IMR-90 (cell line): ENCODE data around the gene THRA. TPM values are rescaled to one million over a fixed set of nuclear protein-coding genes. Genes with fewer than 3 reads are reported as not detected.

Experiments
- ATAC-seq: fragments of 200-7000 bp; cut with Tn5 transposase; 2 replicates; pipeline ENCODE4 v1.9.1; 2020; ENCODE audit warnings: low read depth, mild to moderate bottlenecking, moderate library complexity
- BruUV-seq: library from RNA; stranded (reverse); fragments of 400-500 nt; replicated peaks from 2 replicates; lab custom pipeline; 2021; lab: Mats Ljungman, UMichigan
- CTCF ChIA-PET: fragments of 300-600 bp; formaldehyde crosslinking; extraction: SDS; loops from one replicate; lab custom pipeline; 2021; ENCODE audit warnings: antibody characterized with exemption; lab: Yijun Ruan, JAX
- POLR2A ChIA-PET: fragments of 300-600 bp; sonication (Branson Sonifier 250); formaldehyde crosslinking; loops from one replicate; lab custom pipeline; 2022; ENCODE audit warnings: antibody characterized with exemption; ENCODE audit not compliant: unreplicated experiment; lab: Charles Lee
- DNase-seq: peaks from one replicate; pipeline ENCODE4 v3.0.0; 2013
- H2AFZ ChIP-seq: replicated peaks from 2 replicates; pipeline ENCODE3; 2013; ENCODE audit warnings: low read length, mild to moderate bottlenecking; ENCODE audit not compliant: poor library complexity
- H2AK5ac ChIP-seq: 2 replicates; pipeline ENCODE4 v1.6.1; 2013; ENCODE audit warnings: low read depth, low read length, inconsistent platforms
- H2AK9ac ChIP-seq: replicated peaks from 2 replicates; pipeline ENCODE3; 2013; ENCODE audit warnings: mild to moderate bottlenecking, low read depth, low read length, moderate library complexity; ENCODE audit not compliant: poor library complexity
- H2BK120ac ChIP-seq: 2 replicates; pipeline ENCODE4 v1.6.1; 2013; ENCODE audit warnings: low read depth, low read length, inconsistent platforms
- H2BK15ac ChIP-seq: 3 replicates; pipeline ENCODE4 v1.6.1; 2013; ENCODE audit warnings: low read depth, low read length, inconsistent platforms
- H2BK20ac ChIP-seq: 2 replicates; pipeline ENCODE4 v1.6.1; 2013; ENCODE audit warnings: low read depth, mild to moderate bottlenecking, inconsistent platforms, low read length, moderate library complexity
- H2BK5ac ChIP-seq: 2 replicates; pipeline ENCODE4 v1.6.1; 2013; ENCODE audit warnings: mild to moderate bottlenecking, low read depth, low read length, inconsistent platforms; ENCODE audit not compliant: poor library complexity, severe bottlenecking
- H3K14ac ChIP-seq: replicated peaks from 2 replicates; pipeline ENCODE4 v1.6.1; 2013; ENCODE audit warnings: low read depth, low read length, inconsistent platforms
- H3K18ac ChIP-seq: 2 replicates; pipeline ENCODE4 v1.6.1; 2013; ENCODE audit warnings: low read depth, low read length, control low read depth
- H3K23ac ChIP-seq: 2 replicates; pipeline ENCODE4 v1.6.1; 2013; ENCODE audit warnings: low read depth, low read length, inconsistent platforms
- H3K27ac ChIP-seq: 2 replicates; pipeline ENCODE4 v1.5.1; 2013; ENCODE audit warnings: mild to moderate bottlenecking, control low read depth, low read length; ENCODE audit not compliant: insufficient read depth
- H3K27me3 ChIP-seq: 2 replicates; pipeline ENCODE4 v1.6.1; 2013; ENCODE audit warnings: low read length; ENCODE audit not compliant: control insufficient read depth, insufficient read depth
- H3K36me3 ChIP-seq: 2 replicates; pipeline ENCODE4 v1.6.1; 2013; ENCODE audit warnings: low read length, mixed read lengths; ENCODE audit not compliant: control insufficient read depth, insufficient read depth
- H3K4ac ChIP-seq: 2 replicates; pipeline ENCODE4 v1.6.1; 2013; ENCODE audit warnings: low read depth, low read length, inconsistent platforms
- H3K4me1 ChIP-seq: 2 replicates; pipeline ENCODE4 v1.6.1; 2013; ENCODE audit warnings: low read length, mixed read lengths; ENCODE audit not compliant: control insufficient read depth, insufficient read depth
- H3K4me2 ChIP-seq: 2 replicates; pipeline ENCODE4 v1.6.1; 2013; ENCODE audit warnings: low read depth, mild to moderate bottlenecking, control low read depth, low read length, moderate library complexity
- H3K4me3 ChIP-seq: 2 replicates; pipeline ENCODE4 v1.5.1; 2013; ENCODE audit warnings: low read depth, mild to moderate bottlenecking, control low read depth, low read length, moderate library complexity; ENCODE audit not compliant: insufficient read depth
- H3K56ac ChIP-seq: 2 replicates; pipeline ENCODE4 v1.6.1; 2013; ENCODE audit warnings: low read length, inconsistent platforms; ENCODE audit not compliant: insufficient read depth; ENCODE audit errors: extremely low read depth
- H3K79me1 ChIP-seq, 2 experiments: 2 replicates each; pipeline ENCODE4 v1.6.1; 2013; ENCODE audit warnings: low read length in 2 of 2, inconsistent platforms in 1 of 2, low read depth in 1 of 2
- H3K9ac ChIP-seq: 2 replicates; pipeline ENCODE4 v1.6.1; 2013; ENCODE audit warnings: low read depth, low read length, control low read depth
- H3K9me1 ChIP-seq: 2 replicates; pipeline ENCODE4 v1.6.1; 2013; ENCODE audit warnings: low read length, inconsistent platforms; ENCODE audit not compliant: insufficient read depth
- H3K9me3 ChIP-seq: 2 replicates; pipeline ENCODE4 v1.6.1; 2013; ENCODE audit warnings: low read length; ENCODE audit not compliant: control insufficient read depth, insufficient read depth
- H4K20me1 ChIP-seq: 2 replicates; pipeline ENCODE4 v1.6.1; 2013; ENCODE audit warnings: low read length, inconsistent platforms; ENCODE audit not compliant: insufficient read depth
- H4K5ac ChIP-seq: 2 replicates; pipeline ENCODE4 v1.6.1; 2013; ENCODE audit warnings: mild to moderate bottlenecking, low read depth, low read length, control low read depth
- H4K8ac ChIP-seq, 2 experiments: 2 replicates each; pipeline ENCODE4 v1.6.1; 2013; ENCODE audit warnings: low read depth in 2 of 2, low read length in 2 of 2, control low read depth in 1 of 2, inconsistent platforms in 1 of 2
- H4K91ac ChIP-seq: 2 replicates; pipeline ENCODE4 v1.6.1; 2013; ENCODE audit warnings: low read depth, low read length, inconsistent platforms; ENCODE audit not compliant: insufficient read depth
- BHLHE40 ChIP-seq: fragments of 150-350 bp; IDR thresholded peaks from 2 replicates; pipeline ENCODE4 v1.6.1; 2016; ENCODE audit warnings: mild to moderate bottlenecking, low read depth, low read length
- MAFK ChIP-seq: IDR thresholded peaks from 2 replicates; pipeline ENCODE4 v1.6.1; 2012; ENCODE audit warnings: low read depth, low read length, improper control_type of control experiment
- NFE2L2 ChIP-seq: fragments of 150-350 bp; IDR thresholded peaks from 2 replicates; pipeline ENCODE4 v1.6.1; 2016; ENCODE audit warnings: low read depth, mild to moderate bottlenecking, low read length
- WGBS, 2 experiments: methylation state at CpG; one replicate each; pipeline versions ENCODE4 v1.1.5 to v1.1.7; 2013; ENCODE audit warnings: missing lambda C conversion rate in 2 of 2; ENCODE audit not compliant: insufficient read length in 1 of 2; ENCODE audit errors: extremely low coverage in 2 of 2; 5-methylcytosine and 5-hydroxymethylcytosine counted together
- dilution Hi-C: fragments of 300-500 bp; cut with HindIII; formaldehyde crosslinking; loops from one replicate; pipeline ENCODE4 v1.14.3; 2018; ENCODE audit warnings: low sequenced_read_pairs; ENCODE audit not compliant: unreplicated experiment
- in situ Hi-C: fragments of 300-500 bp; cut with MboI; formaldehyde crosslinking; loops from 3 replicates; pipeline ENCODE4 v1.14.3; 2019; ENCODE audit warnings: low sequenced_read_pairs, inconsistent platforms, mixed read lengths
- intact Hi-C: fragments of 100-400 bp; cut with micrococcal nuclease; formaldehyde crosslinking; loops from 2 replicates; pipeline ENCODE4 v1.10.0; 2022
- polyA plus RNA-seq, 3 experiments: library from polyadenylated mRNA; depleted of rRNA; stranded (reverse); fragments of >200 nt; gene quantifications; 2 replicates each; pipeline ENCODE4 v1.2.3, GENCODE V29; 2012; ENCODE audit warnings: low replicate concordance in 1 of 3
- total RNA-seq: library from RNA; depleted of rRNA; stranded (reverse); fragments of >200 nt; gene quantifications from 2 replicates; pipeline ENCODE4 v1.2.3, GENCODE V29; 2012

THRA gene
- total and polyA plus RNA-seq, 2 of the 4 experiments (the other 2 are of a cell fraction): 22.0 to 23.4 TPM

- ChIA-PET POLR2A (no interaction called here), CTCF (interaction anchor here (2.9 kb wide), 1 partner anchor 53 kb away, joined by 25 read pairs; no protein-coding TSS in a partner anchor)
- H4K91ac ChIP-seq: peak overlapping the region; percentile 35; the same call in 1 of the 2 replicates
- H3K4me2 ChIP-seq: no peak overlapping the region
- in situ Hi-C loops (no loop called here), intact Hi-C loops (no loop called here), dilution Hi-C loops (no loop called here)
- H2AK5ac ChIP-seq: peak overlapping the region; percentile 71; the same call in 1 of the 2 replicates
- H3K79me1 ChIP-seq: peaks cover 1 to 33% of the 10 kb centered on the region in 2 experiments; a peak in 3 of 4 replicates
- no peak overlapping the region for H3K4me3 ChIP-seq
- ATAC-seq (no peak), DNase-seq (no peak)
- H2AFZ ChIP-seq: peak overlapping the region; percentile 59
- H2BK20ac ChIP-seq: peak overlapping the region; percentile 33; the same call in 1 of the 2 replicates
- peak overlapping the region; percentile 76 for H3K27ac ChIP-seq
- peak overlapping the region; percentile 10; the same call in 1 of the 2 replicates for H3K18ac ChIP-seq
- H3K27me3 ChIP-seq: no peaks in the 10 kb centered on the region
- peak overlapping the region; percentile 69 for H3K14ac ChIP-seq
- peak overlapping the region in 1 of 2 experiments; percentile 79; a peak in 1 of 4 replicates for H4K8ac ChIP-seq
- no CpG with 5 or more reads among the region's 2 CpGs for WGBS, 2 experiments
- peak overlapping the region; percentile 82 for H3K4ac ChIP-seq
- H4K5ac ChIP-seq: peak overlapping the region; percentile 25; the same call in 1 of the 2 replicates
- H2BK15ac ChIP-seq: peak overlapping the region; percentile 65; the same call in 2 of the 3 replicates
- peaks cover 5% of the 10 kb centered on the region; the same call in 1 of the 2 replicates for H4K20me1 ChIP-seq
- H2BK5ac ChIP-seq: peak overlapping the region; percentile 78
- H3K36me3 ChIP-seq: 0 out of 2 replicates have a peak, but pooled peaks cover under 1% of the 10 kb centered on the region
- H3K56ac ChIP-seq: no peak overlapping the region
- peak overlapping the region; percentile 79 for H2AK9ac ChIP-seq
- no peak for TF ChIP-seq NFE2L2
- TF ChIP-seq BHLHE40: no peak
- TF ChIP-seq MAFK: no peak
- H3K23ac ChIP-seq: peak overlapping the region; percentile 53; the same call in 1 of the 2 replicates
- no TSS peak for BruUV-seq
- H3K9ac ChIP-seq: peak overlapping the region; percentile 5; the same call in 1 of the 2 replicates
- peak overlapping the region; percentile 50 for H2BK120ac ChIP-seq
- H3K9me3 ChIP-seq: no peaks in the 10 kb centered on the region
- peaks cover 9% of the 10 kb centered on the region for H3K9me1 ChIP-seq
- H3K4me1 ChIP-seq: peaks cover 27% of the 10 kb centered on the region
Measured at GRCh38 chr17:40115101-40115436, 52.3 kb downstream of the THRA start.
